DOHH2 (cell line): ENCODE results near the gene COX5A.

Source experiments
- H3F3A ChIP-seq: fragments of 200-600 bp; sonication (generic), shearing (Covaris generic); 2 replicates; pipeline ENCODE4 v1.6.0; 2016; ENCODE audit warnings: antibody characterized with exemption, mild to moderate bottlenecking; ENCODE audit not compliant: control insufficient read depth, insufficient read depth
- H3K27ac ChIP-seq: fragments of 200-600 bp; sonication (generic); 2 replicates; pipeline ENCODE4 v1.5.1; 2014; ENCODE audit warnings: low read depth, mild to moderate bottlenecking, low read length, moderate library complexity
- H3K27me3 ChIP-seq: fragments of 200-600 bp; sonication (generic); 2 replicates; pipeline ENCODE4 v1.6.1; 2014; ENCODE audit warnings: mild to moderate bottlenecking, low read length, mixed read lengths; ENCODE audit not compliant: control insufficient read depth
- H3K36me3 ChIP-seq: fragments of 200-600 bp; sonication (generic); 2 replicates; pipeline ENCODE4 v1.6.1; 2014; ENCODE audit warnings: mild to moderate bottlenecking, low read length, moderate library complexity, mixed read lengths; ENCODE audit not compliant: control insufficient read depth
- H3K4me1 ChIP-seq: fragments of 200-600 bp; sonication (generic); 2 replicates; pipeline ENCODE4 v1.6.1; 2014; ENCODE audit warnings: mild to moderate bottlenecking, low read length, mixed read lengths; ENCODE audit not compliant: control insufficient read depth
- H3K4me2 ChIP-seq: fragments of 200-600 bp; sonication (generic); 2 replicates; pipeline ENCODE4 v1.6.0; 2014; ENCODE audit warnings: mild to moderate bottlenecking, low read length, moderate library complexity
- H3K4me3 ChIP-seq: fragments of 200-600 bp; sonication (generic); 2 replicates; pipeline ENCODE4 v1.5.1; 2014; ENCODE audit warnings: mild to moderate bottlenecking, low read length, mixed read lengths
- H3K79me2 ChIP-seq: fragments of 200-600 bp; sonication (generic); 2 replicates; pipeline ENCODE4 v1.6.1; 2014; ENCODE audit warnings: mild to moderate bottlenecking, low read length, mixed read lengths; ENCODE audit not compliant: control insufficient read depth
- H3K9me2 ChIP-seq: fragments of 200-600 bp; sonication (generic); replicated peaks from 2 replicates; pipeline ENCODE4 v1.6.1; 2014; ENCODE audit warnings: mild to moderate bottlenecking, low read length, mixed read lengths; ENCODE audit not compliant: control insufficient read depth
- H3K9me3 ChIP-seq: fragments of 200-600 bp; sonication (generic); 2 replicates; pipeline ENCODE4 v1.6.1; 2014; ENCODE audit warnings: antibody characterized with exemption, low read length, mixed read lengths; ENCODE audit not compliant: control insufficient read depth, insufficient read depth
- H4K20me1 ChIP-seq: fragments of 200-600 bp; sonication (generic); 2 replicates; pipeline ENCODE4 v1.6.0; 2014; ENCODE audit warnings: low read depth, mild to moderate bottlenecking, antibody characterized with exemption, low read length, moderate library complexity; ENCODE audit not compliant: control insufficient read depth, insufficient read depth
- EZH2phosphoT487 ChIP-seq: fragments of 200-600 bp; sonication (generic); IDR thresholded peaks from 2 replicates; pipeline ENCODE4 v1.6.1; 2017; ENCODE audit warnings: borderline replicate concordance, mild to moderate bottlenecking, antibody characterized with exemption, low read length, moderate library complexity, mixed read lengths
- TF ChIP-seq, protein P1 (sequence below): fragments of 200-600 bp; sonication (generic); IDR thresholded peaks from one replicate; pipeline ENCODE4 v1.5.1; 2014; ENCODE audit warnings: antibody characterized with exemption, mild to moderate bottlenecking, low read depth, low read length; ENCODE audit not compliant: poor library complexity, severe bottlenecking

COX5A gene

DNA sequence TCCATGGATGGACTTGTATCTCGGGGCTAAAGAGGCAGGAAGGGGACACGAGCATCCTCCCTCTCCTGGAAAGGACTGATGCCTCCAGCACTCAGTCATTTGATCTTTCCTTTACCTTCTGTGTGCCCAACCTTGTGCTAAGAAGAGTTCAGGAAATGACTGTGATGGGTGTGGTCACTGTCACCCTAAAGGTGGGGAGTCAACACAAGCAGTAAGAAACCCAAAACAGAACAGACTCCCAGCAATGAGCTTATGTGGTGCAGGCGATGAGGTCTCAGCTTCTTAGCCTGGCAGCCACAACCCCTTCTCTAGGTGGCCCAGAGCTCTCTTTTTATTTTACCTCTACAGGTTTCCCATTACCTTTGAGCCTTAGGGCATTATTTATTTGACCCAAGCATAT is 44.2 kb downstream of the COX5A start:
- H3K4me3 ChIP-seq = no peak overlapping the region
- no peaks in the 10 kb centered on the region for H3K27me3 ChIP-seq
- no peaks in the 10 kb centered on the region for H3K9me2 ChIP-seq
- H3K27ac ChIP-seq = no peak overlapping the region
- H3K9me3 ChIP-seq = no peaks in the 10 kb centered on the region
- H3F3A ChIP-seq = 0 out of 2 replicates have a peak, but pooled peaks cover 3% of the 10 kb centered on the region
- H3K36me3 ChIP-seq = peaks cover 55% of the 10 kb centered on the region
- TF ChIP-seq, protein P1, sequence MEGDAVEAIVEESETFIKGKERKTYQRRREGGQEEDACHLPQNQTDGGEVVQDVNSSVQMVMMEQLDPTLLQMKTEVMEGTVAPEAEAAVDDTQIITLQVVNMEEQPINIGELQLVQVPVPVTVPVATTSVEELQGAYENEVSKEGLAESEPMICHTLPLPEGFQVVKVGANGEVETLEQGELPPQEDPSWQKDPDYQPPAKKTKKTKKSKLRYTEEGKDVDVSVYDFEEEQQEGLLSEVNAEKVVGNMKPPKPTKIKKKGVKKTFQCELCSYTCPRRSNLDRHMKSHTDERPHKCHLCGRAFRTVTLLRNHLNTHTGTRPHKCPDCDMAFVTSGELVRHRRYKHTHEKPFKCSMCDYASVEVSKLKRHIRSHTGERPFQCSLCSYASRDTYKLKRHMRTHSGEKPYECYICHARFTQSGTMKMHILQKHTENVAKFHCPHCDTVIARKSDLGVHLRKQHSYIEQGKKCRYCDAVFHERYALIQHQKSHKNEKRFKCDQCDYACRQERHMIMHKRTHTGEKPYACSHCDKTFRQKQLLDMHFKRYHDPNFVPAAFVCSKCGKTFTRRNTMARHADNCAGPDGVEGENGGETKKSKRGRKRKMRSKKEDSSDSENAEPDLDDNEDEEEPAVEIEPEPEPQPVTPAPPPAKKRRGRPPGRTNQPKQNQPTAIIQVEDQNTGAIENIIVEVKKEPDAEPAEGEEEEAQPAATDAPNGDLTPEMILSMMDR = no peak
- TF ChIP-seq EZH2phosphoT487 = no peak
- peaks cover 27% of the 10 kb centered on the region for H3K4me1 ChIP-seq
- H3K4me2 ChIP-seq = no peak overlapping the region
- H4K20me1 ChIP-seq = no peaks in the 10 kb centered on the region
- H3K79me2 ChIP-seq = peaks cover 14% of the 10 kb centered on the region

DNA sequence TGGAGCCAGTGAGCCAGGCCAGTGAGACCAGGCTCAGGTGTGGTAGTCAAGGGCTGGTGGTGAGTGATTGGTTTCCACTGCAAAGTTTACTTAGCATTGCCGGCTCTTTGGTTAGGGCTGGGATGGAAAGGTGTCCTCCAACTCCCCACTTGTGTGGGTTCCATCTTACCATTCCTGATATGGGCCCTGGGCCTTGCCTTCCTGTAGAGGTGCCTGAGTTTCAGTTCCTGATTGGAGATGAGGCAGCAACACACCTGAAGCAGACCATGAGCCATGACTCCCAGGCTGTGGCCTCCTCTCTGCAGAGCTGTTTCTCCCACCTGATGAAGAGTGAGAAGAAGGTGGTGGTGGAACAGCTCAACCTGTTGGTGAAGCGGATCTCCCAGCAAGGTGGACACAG is 44.9 kb downstream of the COX5A start:
- Histone ChIP-seq H3K79me2 (peaks cover 14% of the 10 kb centered on the region), H3K27me3 (no peaks in the 10 kb centered on the region), H3K4me1 (peaks cover 27% of the 10 kb centered on the region), H3K9me3 (no peaks in the 10 kb centered on the region), H3K27ac (no peak overlapping the region), H3F3A (0 out of 2 replicates have a peak, but pooled peaks cover under 1% of the 10 kb centered on the region), H3K4me2 (no peak overlapping the region), H4K20me1 (no peaks in the 10 kb centered on the region), H3K9me2 (no peaks in the 10 kb centered on the region), H3K36me3 (peaks cover 51% of the 10 kb centered on the region), H3K4me3 (no peak overlapping the region)
- no peak for TF ChIP-seq EZH2phosphoT487
- TF ChIP-seq, protein P1 = no peak

DNA sequence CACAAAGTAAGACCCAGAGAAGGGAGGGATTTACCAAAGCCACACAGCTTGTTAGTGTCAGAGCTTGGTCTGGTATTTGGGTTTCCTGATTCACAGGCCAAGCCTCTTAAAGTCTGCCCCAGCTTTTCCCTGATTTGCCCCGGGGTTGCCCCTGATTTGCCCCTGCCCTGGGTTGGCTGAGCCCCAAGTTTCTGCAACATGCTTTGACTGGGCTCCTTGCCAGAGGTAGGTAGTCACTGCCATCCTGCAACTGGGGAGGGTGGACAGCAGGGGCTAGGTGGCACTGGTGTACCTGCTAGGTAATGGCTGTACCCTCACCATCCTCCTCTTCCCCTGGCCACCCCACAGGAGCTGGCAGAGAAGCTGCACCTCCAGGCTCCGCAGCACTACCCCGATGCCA is 45.6 kb downstream of the COX5A start:
- no peak for TF ChIP-seq EZH2phosphoT487
- TF ChIP-seq, protein P1 = no peak
- Histone ChIP-seq H3K4me3 (no peak overlapping the region), H3F3A (no peaks in the 10 kb centered on the region), H4K20me1 (no peaks in the 10 kb centered on the region), H3K79me2 (peaks cover 14% of the 10 kb centered on the region), H3K4me1 (peaks cover 27% of the 10 kb centered on the region), H3K9me3 (no peaks in the 10 kb centered on the region), H3K27ac (no peak overlapping the region), H3K27me3 (no peaks in the 10 kb centered on the region), H3K9me2 (no peaks in the 10 kb centered on the region), H3K4me2 (no peak overlapping the region), H3K36me3 (peaks cover 45% of the 10 kb centered on the region)
